Mucosa of descending colon (tissue), 3 donors: Measurements from ENCODE around the gene ATP5F1A. TPM values are rescaled to one million over a fixed set of nuclear protein-coding genes. Genes with fewer than 3 reads are reported as not detected.
"Not testable (repeated sequence)": the region's sequence is repeated elsewhere in the genome, so short reads cannot be mapped to it uniquely, and the experiment has no call there.

Experiments used
- ATAC-seq: fragments of 200-7000 bp; cut with Tn5 transposase; one replicate; pipeline ENCODE4 v1.9.1; 2020; ENCODE audit warnings: mild to moderate bottlenecking, moderate library complexity
- DNase-seq, 3 donors: peaks; one replicate each; pipeline ENCODE4 v3.0.0-alpha.2; 2020
- H3K36me3 ChIP-seq: fragments of 200-600 bp; one replicate; pipeline ENCODE4 v1.8.0; 2021; ENCODE audit warnings: low read depth, mild to moderate bottlenecking
- H3K4me1 ChIP-seq: fragments of 200-600 bp; one replicate; pipeline ENCODE4 v1.8.0; 2021; ENCODE audit warnings: low read depth, mild to moderate bottlenecking
- H3K4me3 ChIP-seq: fragments of 200-600 bp; one replicate; pipeline ENCODE4 v1.8.0; 2021; ENCODE audit warnings: mild to moderate bottlenecking
- H3K9me3 ChIP-seq: fragments of 200-600 bp; one replicate; pipeline ENCODE4 v1.8.0; 2021; ENCODE audit warnings: mild to moderate bottlenecking
- CTCF ChIP-seq: fragments of 200-600 bp; IDR thresholded peaks from one replicate; pipeline ENCODE4 v1.8.0; 2022; ENCODE audit warnings: antibody characterized with exemption, mild to moderate bottlenecking
- intact Hi-C, 2 donors: fragments of 100-400 bp; cut with DNase I in 1 of 2; cut with micrococcal nuclease in 1 of 2; formaldehyde crosslinking; loops; one replicate each; pipeline versions ENCODE4 v1.11.0 to v1.11.1; 2022; cut with DNase I, micrococcal nuclease
- total RNA-seq, 3 donors: library from RNA; stranded (reverse); fragmentation: NEBNext Ultra II Directional in 2 of 3; extraction: Animal tissue kit (Norgen Biotek cat#: 25700) in 2 of 3; gene quantifications; one replicate each; pipeline versions ENCODE4 v1.2.1 to v1.2.4, GENCODE V29; 2021 to 2023
- donor health status: DM: no; HTN: no; CAD: no; lungs with moderate emphysema.
- donor health status: DM: no; HTN: no; CAD: no.
- donor health status: DM: no; HTN: yes; CAD: no.

ATP5F1A gene
- total RNA-seq, 3 donors from 2014 or later: 476 to 643 (median 622) TPM

DNA sequence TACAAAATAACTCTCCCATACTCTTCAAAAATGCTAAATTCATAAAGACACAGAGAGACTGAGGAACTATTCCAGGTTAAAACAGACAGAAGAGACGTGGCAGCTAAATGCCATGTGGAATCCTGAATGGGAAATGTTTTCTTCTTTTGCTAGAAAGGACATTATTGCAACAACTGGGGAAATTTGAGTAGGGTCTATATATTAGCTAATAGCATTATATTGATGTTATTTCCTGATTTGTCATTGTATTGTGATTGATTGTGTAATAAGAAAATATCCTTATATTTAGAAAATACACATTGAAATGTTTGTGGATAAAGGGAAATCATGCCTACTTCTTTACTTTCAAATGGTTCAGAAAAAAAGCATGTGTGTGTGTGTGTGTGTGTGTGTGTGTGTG is 49.5 kb downstream of the ATP5F1A start:
- Histone ChIP-seq H3K4me1 (peaks cover 4% of the 10 kb centered on the region), H3K4me3 (no peak overlapping the region), H3K36me3 (no peaks in the 10 kb centered on the region), H3K9me3 (no peaks in the 10 kb centered on the region)
- DNase-seq: no peak
- TF ChIP-seq CTCF: no peak
- ATAC-seq: no peak
- intact Hi-C loops: no loop called here

DNA sequence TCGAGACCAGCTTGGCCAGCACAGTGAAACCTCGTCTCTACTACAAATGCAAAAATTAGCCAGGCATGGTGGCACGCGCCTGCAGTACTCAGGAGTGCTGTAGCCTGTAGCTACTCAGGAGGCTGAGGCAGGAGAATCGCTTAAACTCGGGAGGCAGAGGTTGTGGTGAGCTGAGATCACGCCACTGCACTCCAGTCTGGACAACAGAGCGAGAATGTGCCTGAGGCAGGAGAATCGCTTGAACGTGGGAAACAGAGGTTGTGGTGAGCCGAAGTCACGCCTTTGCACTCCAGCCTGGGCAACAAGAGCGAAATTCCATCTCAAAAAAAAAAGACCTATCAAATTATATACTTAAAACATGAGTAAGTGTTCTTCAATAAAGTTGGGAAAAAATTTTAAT is 50.7 kb downstream of the ATP5F1A start:
- H3K36me3 ChIP-seq, H3K4me3 ChIP-seq, ATAC-seq, DNase-seq, H3K9me3 ChIP-seq, intact Hi-C loops, H3K4me1 ChIP-seq: not testable (repeated sequence)

DNA sequence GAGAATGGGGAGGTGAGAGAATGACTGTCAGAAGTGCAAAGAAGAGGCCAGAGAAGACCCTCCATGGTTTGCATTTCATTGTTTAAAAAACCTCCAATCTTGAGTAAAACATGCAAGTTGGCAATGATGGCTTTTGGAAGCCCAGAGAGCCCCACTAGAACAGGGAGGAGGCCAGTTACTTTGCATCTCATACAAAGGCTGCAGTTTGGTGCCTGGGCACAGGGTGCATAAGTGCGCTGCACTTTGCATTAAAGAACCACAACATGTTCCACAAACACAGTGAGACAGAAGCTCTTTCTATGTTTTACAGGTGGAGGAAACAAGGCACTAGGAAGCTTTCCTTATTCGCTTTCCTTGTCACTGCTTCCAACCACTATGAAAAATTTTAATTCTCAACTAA is 51.4 kb downstream of the ATP5F1A start:
- Histone ChIP-seq H3K4me1 (peaks cover 3% of the 10 kb centered on the region), H3K4me3 (no peak overlapping the region), H3K9me3 (no peaks in the 10 kb centered on the region), H3K36me3 (no peaks in the 10 kb centered on the region)
- DNase-seq (no peak), ATAC-seq (no peak)
- no peak for TF ChIP-seq CTCF
- intact Hi-C loops: no loop called here

DNA sequence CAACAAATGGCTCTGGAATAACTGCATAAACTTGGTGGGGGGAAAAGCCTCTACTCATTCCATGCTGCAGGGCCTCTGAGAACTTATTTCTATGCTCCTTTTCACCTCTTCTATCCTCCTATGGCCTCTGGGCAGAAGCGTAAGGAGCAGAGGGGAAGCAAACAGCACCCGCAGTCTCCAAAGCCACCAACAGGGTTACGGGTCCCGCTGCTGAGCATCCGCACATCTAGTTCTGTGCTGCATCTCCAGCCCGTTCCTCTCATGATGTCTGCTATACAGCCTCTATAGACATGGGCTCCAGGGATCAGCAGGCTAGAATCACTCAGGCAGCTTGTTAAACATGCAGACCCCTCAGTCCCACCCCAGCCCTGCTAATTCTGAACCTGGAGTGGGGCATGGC is 52.0 kb downstream of the ATP5F1A start:
- intact Hi-C loops: no loop called here
- no peak for TF ChIP-seq CTCF
- ATAC-seq (no peak), DNase-seq (no peak)
- Histone ChIP-seq H3K9me3 (no peaks in the 10 kb centered on the region), H3K4me1 (no peaks in the 10 kb centered on the region), H3K36me3 (no peaks in the 10 kb centered on the region), H3K4me3 (no peak overlapping the region)

DNA sequence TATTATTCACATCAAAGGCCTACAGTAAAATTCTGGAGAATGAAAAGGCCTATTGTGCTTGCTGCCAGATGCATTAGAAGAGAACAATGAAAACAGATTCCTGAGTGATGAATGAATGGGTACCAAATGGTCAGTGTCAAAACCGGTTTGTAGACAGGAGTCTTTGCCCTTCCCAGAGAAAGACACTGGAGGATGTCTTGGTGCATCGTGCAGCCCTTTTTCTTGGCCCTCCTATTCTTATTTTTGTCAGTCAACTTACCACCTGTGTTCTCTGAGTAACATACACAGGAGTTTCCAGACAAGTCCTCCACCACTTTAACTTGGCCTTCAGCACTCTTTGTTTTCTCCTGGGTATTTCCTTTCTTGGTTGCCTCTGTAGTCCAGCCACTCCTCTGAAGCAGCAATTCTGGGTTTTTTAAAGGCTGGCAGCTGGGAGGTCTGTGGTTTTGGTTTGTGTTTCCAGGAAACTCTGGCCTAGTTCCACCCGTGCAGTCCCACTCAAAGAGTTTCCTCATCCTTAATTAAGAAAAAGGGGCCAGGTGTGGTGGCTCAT is 55.4 kb downstream of the ATP5F1A start:
- Histone ChIP-seq H3K4me1 (no peaks in the 10 kb centered on the region), H3K4me3 (no peak overlapping the region), H3K36me3 (no peaks in the 10 kb centered on the region), H3K9me3 (no peaks in the 10 kb centered on the region)
- DNase-seq: no peak
- no peak for TF ChIP-seq CTCF
- intact Hi-C loops: no loop called here
- ATAC-seq: no peak

DNA sequence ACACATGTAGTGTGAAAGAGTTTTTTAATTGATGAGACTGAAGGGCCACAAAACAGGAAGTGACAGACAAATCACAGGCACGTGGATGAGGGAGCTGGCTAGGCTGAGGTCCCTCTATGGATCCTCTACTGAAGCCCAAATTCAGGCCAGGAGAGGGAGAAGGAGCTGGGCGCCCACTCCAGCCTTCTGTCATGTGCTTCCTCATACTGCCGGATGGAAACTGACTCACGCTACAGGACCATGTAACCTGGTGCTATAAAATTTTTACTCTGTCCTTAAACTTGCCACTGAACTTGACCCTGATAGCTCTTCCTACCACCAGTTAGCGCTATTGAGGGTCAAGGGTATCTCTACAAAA is 57.4 kb downstream of the ATP5F1A start:
- no peaks in the 10 kb centered on the region for H3K36me3 ChIP-seq
- no peaks in the 10 kb centered on the region for H3K9me3 ChIP-seq
- intact Hi-C loops: no loop called here
- TF ChIP-seq CTCF: no peak
- H3K4me1 ChIP-seq: no peaks in the 10 kb centered on the region
- ATAC-seq (no peak), DNase-seq (no peak)
- no peak overlapping the region for H3K4me3 ChIP-seq
